B cell (primary cell): ENCODE data around the gene HIC1. TPM values are rescaled to one million over a fixed set of nuclear protein-coding genes. Genes with fewer than 3 reads are reported as not detected.

Source experiments
- ATAC-seq: fragments of 200-7000 bp; cut with Tn5 transposase; one replicate; pipeline ENCODE4 v1.10.0; 2021; ENCODE audit warnings: low read depth, mild to moderate bottlenecking, moderate number of reproducible peaks, moderate library complexity
- CTCF ChIA-PET: fragments of 350-600 bp; sonication (Branson Sonifier 250); formaldehyde crosslinking; loops from one replicate; lab custom pipeline; 2021; ENCODE audit warnings: antibody characterized with exemption, inconsistent platforms; lab: Charles Lee
- POLR2A ChIA-PET: fragments of 350-600 bp; sonication (Branson Sonifier 250); formaldehyde crosslinking; loops from one replicate; lab custom pipeline; 2021; ENCODE audit warnings: antibody characterized with exemption; lab: Charles Lee
- DNase-seq: peaks from one replicate; pipeline ENCODE4 v3.0.0; 2013
- H2AFZ ChIP-seq: 2 replicates; pipeline ENCODE4 v1.6.1; 2012; ENCODE audit warnings: mild to moderate bottlenecking, low read depth, low read length; ENCODE audit not compliant: insufficient read depth, poor library complexity, severe bottlenecking
- H3K27ac ChIP-seq, 2 donors: 1 replicate in 1 of 2; 2 replicates in 1 of 2; pipeline ENCODE4 v1.5.1; 2012 to 2013; ENCODE audit warnings: low read length in 2 of 2, mild to moderate bottlenecking in 2 of 2, moderate library complexity in 1 of 2
- H3K27me3 ChIP-seq, 4 experiments: fragments of 200-600 bp in 1 of 4; sonication (generic) in 1 of 4; replicated peaks in 1 of 4; 1 replicate in 2 of 4; 2 replicates in 2 of 4; pipeline versions ENCODE4 v1.6.1 to v1.7.0; 2013 to 2016; ENCODE audit warnings: low read length in 3 of 4, mild to moderate bottlenecking in 2 of 4, mixed read lengths in 1 of 4, moderate library complexity in 1 of 4; ENCODE audit not compliant: insufficient read depth in 4 of 4, control insufficient read depth in 3 of 4; ENCODE audit errors: control extremely low read depth in 1 of 4
- H3K36me3 ChIP-seq, 2 experiments: replicated peaks in 1 of 2; 1 replicate in 1 of 2; 2 replicates in 1 of 2; pipeline versions ENCODE4 v1.6.1 to v1.7.1; 2013; ENCODE audit warnings: low read length in 1 of 2; ENCODE audit not compliant: insufficient read depth in 2 of 2, control insufficient read depth in 1 of 2; ENCODE audit errors: control extremely low read depth in 1 of 2, extremely low read depth in 1 of 2
- H3K4me1 ChIP-seq, 2 donors: fragments of 200-600 bp in 1 of 2; sonication (generic) in 1 of 2; 1 replicate in 1 of 2; 2 replicates in 1 of 2; pipeline versions ENCODE4 v1.5.1 to v1.6.1; 2013 to 2017; ENCODE audit warnings: low read length in 2 of 2; ENCODE audit not compliant: control insufficient read depth in 2 of 2, insufficient read depth in 2 of 2
- H3K4me2 ChIP-seq: replicated peaks from 2 replicates; pipeline ENCODE3; 2012; ENCODE audit warnings: mild to moderate bottlenecking, low read depth, low read length; ENCODE audit not compliant: poor library complexity, severe bottlenecking
- H3K4me3 ChIP-seq, 5 experiments: fragments of 200-600 bp in 1 of 5; sonication (generic) in 1 of 5; 1 replicate in 3 of 5; 2 replicates in 2 of 5; pipeline versions ENCODE4 v1.5.1 to v1.7.0; 2011 to 2016; ENCODE audit warnings: low read length in 4 of 5, mild to moderate bottlenecking in 4 of 5, low read depth in 2 of 5, control low read depth in 1 of 5, moderate library complexity in 1 of 5; ENCODE audit not compliant: insufficient read depth in 1 of 5; ENCODE audit errors: control extremely low read depth in 1 of 5, extremely low read depth in 1 of 5
- H3K79me2 ChIP-seq: fragments of 200-600 bp; sonication (generic); one replicate; pipeline ENCODE4 v1.6.0; 2016; ENCODE audit warnings: low read length; ENCODE audit not compliant: control insufficient read depth, insufficient read depth
- H3K9ac ChIP-seq: fragments of 200-600 bp; sonication (generic); 2 replicates; pipeline ENCODE4 v1.6.1; 2017; ENCODE audit warnings: mild to moderate bottlenecking, low read length, moderate library complexity
- H3K9me3 ChIP-seq, 3 donors: one replicate each; pipeline versions ENCODE4 v1.6.1 to v1.7.1; 2013; ENCODE audit warnings: low read length in 2 of 3; ENCODE audit not compliant: control insufficient read depth in 2 of 3, insufficient read depth in 1 of 3; ENCODE audit errors: control extremely low read depth in 1 of 3
- H4K20me1 ChIP-seq: 2 replicates; pipeline ENCODE4 v1.6.0; 2012; ENCODE audit warnings: mild to moderate bottlenecking, low read length; ENCODE audit not compliant: insufficient read depth, control insufficient read depth, poor library complexity, severe bottlenecking
- H3K27ac Mint-ChIP-seq: one replicate; pipeline ENCODE4 v1.8.0; 2021; ENCODE audit warnings: mixed read lengths
- H3K27me3 Mint-ChIP-seq: one replicate; pipeline ENCODE4 v1.8.0; 2021; ENCODE audit warnings: mixed read lengths
- H3K4me1 Mint-ChIP-seq: one replicate; pipeline ENCODE4 v1.8.0; 2021; ENCODE audit warnings: mixed read lengths
- H3K4me3 Mint-ChIP-seq: one replicate; pipeline ENCODE4 v1.8.0; 2021; ENCODE audit warnings: mixed read lengths
- H3K9me3 Mint-ChIP-seq: one replicate; pipeline ENCODE4 v1.8.0; 2022; ENCODE audit warnings: mixed read lengths; ENCODE audit not compliant: insufficient read depth
- EZH2 ChIP-seq: IDR thresholded peaks from 2 replicates; pipeline ENCODE4 v1.6.1; 2012; ENCODE audit warnings: borderline replicate concordance, low read depth, mild to moderate bottlenecking, moderate library complexity, low read length; ENCODE audit not compliant: insufficient read depth, poor library complexity, severe bottlenecking
- WGBS: methylation state at CpG from one replicate; pipeline ENCODE4 v1.1.5; 2013; ENCODE audit warnings: missing lambda C conversion rate; ENCODE audit not compliant: insufficient coverage; 5-methylcytosine and 5-hydroxymethylcytosine counted together
- intact Hi-C: fragments of 100-400 bp; cut with micrococcal nuclease; formaldehyde crosslinking; loops from one replicate; pipeline ENCODE4 v1.10.0; 2022
- polyA plus RNA-seq: library from polyadenylated mRNA; depleted of rRNA; stranded (reverse); fragments of >200 nt; gene quantifications from 2 replicates; pipeline ENCODE4 v1.2.3, GENCODE V29; 2012
- total RNA-seq, 2 donors: library from RNA; stranded (reverse); fragments of 120-200 nt in 1 of 2; gene quantifications; 1 replicate in 1 of 2; 2 replicates in 1 of 2; pipeline versions ENCODE4 v1.2.3 to v1.2.4, GENCODE V29; 2013 to 2022
- TF ChIP-seq, protein P1 (sequence below): fragments of 200-600 bp; IDR thresholded peaks from one replicate; pipeline ENCODE4 v1.8.0; 2022; ENCODE audit warnings: antibody characterized with exemption, mild to moderate bottlenecking

The HIC1 gene
- total and polyA plus RNA-seq, 2 donors (not counting 1 experiment from before 2014, with no cell fraction given): 0.46 to 1.9 TPM

GRCh38 chr17:2057175-2057759 is 2.4 kb downstream of the HIC1 start:
- H3K9ac ChIP-seq: no peak overlapping the region
- TF ChIP-seq EZH2: no peak
- TF ChIP-seq, protein P1, sequence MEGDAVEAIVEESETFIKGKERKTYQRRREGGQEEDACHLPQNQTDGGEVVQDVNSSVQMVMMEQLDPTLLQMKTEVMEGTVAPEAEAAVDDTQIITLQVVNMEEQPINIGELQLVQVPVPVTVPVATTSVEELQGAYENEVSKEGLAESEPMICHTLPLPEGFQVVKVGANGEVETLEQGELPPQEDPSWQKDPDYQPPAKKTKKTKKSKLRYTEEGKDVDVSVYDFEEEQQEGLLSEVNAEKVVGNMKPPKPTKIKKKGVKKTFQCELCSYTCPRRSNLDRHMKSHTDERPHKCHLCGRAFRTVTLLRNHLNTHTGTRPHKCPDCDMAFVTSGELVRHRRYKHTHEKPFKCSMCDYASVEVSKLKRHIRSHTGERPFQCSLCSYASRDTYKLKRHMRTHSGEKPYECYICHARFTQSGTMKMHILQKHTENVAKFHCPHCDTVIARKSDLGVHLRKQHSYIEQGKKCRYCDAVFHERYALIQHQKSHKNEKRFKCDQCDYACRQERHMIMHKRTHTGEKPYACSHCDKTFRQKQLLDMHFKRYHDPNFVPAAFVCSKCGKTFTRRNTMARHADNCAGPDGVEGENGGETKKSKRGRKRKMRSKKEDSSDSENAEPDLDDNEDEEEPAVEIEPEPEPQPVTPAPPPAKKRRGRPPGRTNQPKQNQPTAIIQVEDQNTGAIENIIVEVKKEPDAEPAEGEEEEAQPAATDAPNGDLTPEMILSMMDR: no peak
- H3K79me2 ChIP-seq: no peaks in the 10 kb centered on the region
- H3K9me3 ChIP-seq: peaks cover 0 to 11% (median 0%) of the 10 kb centered on the region in 3 donors
- intact Hi-C loops: loop anchor here (10.0 kb wide), 1 partner anchor 152 kb away; no protein-coding TSS in a partner anchor
- H3K27me3 Mint-ChIP-seq: no peaks in the 10 kb centered on the region
- peak overlapping the region; percentile 51 for H2AFZ ChIP-seq
- H3K4me1 Mint-ChIP-seq: peaks cover 40% of the 10 kb centered on the region
- peaks cover 54 to 59% of the 10 kb centered on the region in 2 donors for H3K4me1 ChIP-seq
- H3K27me3 ChIP-seq: peaks cover 0 to 47% (median 8%) of the 10 kb centered on the region in 4 experiments
- no peak overlapping the region for H3K4me3 ChIP-seq
- DNase-seq (peak; percentile 58), ATAC-seq (no peak)
- H3K4me2 ChIP-seq: peak overlapping the region; percentile 95
- ChIA-PET POLR2A (interaction anchor here (0.6 to 0.8 kb wide), 2 partner anchors 35 to 39 kb away, joined by 4 read pairs; no protein-coding TSS in a partner anchor), CTCF (interaction anchor here (0.9 to 8.1 kb wide), 17 partner anchors 7 to 296 kb away, joined by 3 to 330 read pairs (median 10); no protein-coding TSS in a partner anchor)
- H3K27ac Mint-ChIP-seq: no peak overlapping the region
- H3K27ac ChIP-seq: no peak overlapping the region
- 12% methylated on average over 81 of the region's 81 CpGs for WGBS
- no peak overlapping the region for H3K4me3 Mint-ChIP-seq
- H3K36me3 ChIP-seq: peaks cover 0 to 4% of the 10 kb centered on the region in 2 experiments
- H3K9me3 Mint-ChIP-seq: no peaks in the 10 kb centered on the region
- peaks cover 30% of the 10 kb centered on the region for H4K20me1 ChIP-seq
